Tibial nerve (tissue), 4 donors: Measurements from ENCODE around the gene CDH13. TPM values are rescaled to one million over a fixed set of nuclear protein-coding genes. Genes with fewer than 3 reads are reported as not detected.

ENCODE experiments used
- DNase-seq, 2 donors: peaks; one replicate each; pipeline ENCODE4 v3.0.0-alpha.2; 2019; ENCODE audit warnings: low spot score in 2 of 2
- H3K27ac ChIP-seq, 4 donors: fragments of 200-600 bp; sonication (generic) in 3 of 4; one replicate each; pipeline ENCODE4 v1.5.1; 2017 to 2019; ENCODE audit warnings: mild to moderate bottlenecking in 1 of 4
- H3K27me3 ChIP-seq, 2 donors: fragments of 200-600 bp; sonication (generic) in 1 of 2; one replicate each; pipeline versions ENCODE4 v1.5.1 to v1.6.0; 2017 to 2019
- H3K36me3 ChIP-seq, 3 donors: fragments of 200-600 bp; sonication (generic); one replicate each; pipeline ENCODE4 v1.5.1; 2018 to 2019
- H3K4me1 ChIP-seq, 4 donors: fragments of 200-600 bp; sonication (generic) in 3 of 4; one replicate each; pipeline ENCODE4 v1.5.1; 2017 to 2019
- H3K4me3 ChIP-seq, 4 donors: fragments of 200-600 bp; sonication (generic) in 3 of 4; one replicate each; pipeline ENCODE4 v1.5.1; 2017 to 2019; ENCODE audit warnings: mild to moderate bottlenecking in 1 of 4, moderate library complexity in 1 of 4
- H3K9me3 ChIP-seq, 4 donors: fragments of 200-600 bp; sonication (generic) in 3 of 4; one replicate each; pipeline ENCODE4 v1.5.1; 2017 to 2019
- CTCF ChIP-seq, 5 experiments: fragments of 200-600 bp in 3 of 5; fragments of 450-650 bp in 2 of 5; sonication (generic) in 3 of 5; IDR thresholded peaks; one replicate each; pipeline ENCODE4 v1.5.1; 2016 to 2019; ENCODE audit warnings: antibody characterized with exemption in 5 of 5, mild to moderate bottlenecking in 3 of 5, moderate library complexity in 2 of 5
- EP300 ChIP-seq, 2 donors: sonication (generic); formaldehyde crosslinking; IDR thresholded peaks; one replicate each; pipeline ENCODE4 v1.6.1; 2017; ENCODE audit warnings: antibody characterized with exemption in 2 of 2, mild to moderate bottlenecking in 1 of 2
- POLR2A ChIP-seq, 2 donors: fragments of 450-650 bp; IDR thresholded peaks; one replicate each; pipeline ENCODE4 v1.6.1; 2017; ENCODE audit warnings: antibody characterized with exemption in 2 of 2, mild to moderate bottlenecking in 2 of 2, moderate library complexity in 2 of 2
- WGBS, 2 donors: methylation state at CpG; one replicate each; pipeline ENCODE4 v1.1.5; 2018; 5-methylcytosine and 5-hydroxymethylcytosine counted together
- total RNA-seq, 4 donors: library from RNA; depleted of rRNA; stranded (reverse); fragments of >200 nt; gene quantifications; one replicate each; pipeline ENCODE4 v1.1.0, GENCODE V29; 2016

The CDH13 gene
- total RNA-seq, 4 donors from 2014 or later = 4.1 to 14.4 (median 5.8) TPM

GRCh38 chr16:82992786-82993185, 366.0 kb downstream of the CDH13 start:
- Histone ChIP-seq H3K36me3 (no peaks in the 10 kb centered on the region), H3K9me3 (no peaks in the 10 kb centered on the region), H3K27me3 (no peaks in the 10 kb centered on the region), H3K27ac (peak overlapping the region in 1 of 4 donors; percentile 6), H3K4me1 (peaks cover 0 to 15% (median 2%) of the 10 kb centered on the region in 4 donors), H3K4me3 (no peak overlapping the region)
- DNase-seq = no peak
- 85 to 93% methylated on average over 3 of the region's 3 CpGs for WGBS, 2 donors
- TF ChIP-seq POLR2A (IDR thresholded peaks at IDR 0.05) = no peak
- TF ChIP-seq EP300 (IDR thresholded peaks at IDR 0.05) = no peak
- TF ChIP-seq CTCF (IDR thresholded peaks at IDR 0.05) = no peak

- no peaks in the 10 kb centered on the region for H3K27me3 ChIP-seq
- no peaks in the 10 kb centered on the region for H3K9me3 ChIP-seq
- H3K27ac ChIP-seq = no peak overlapping the region
- no peak overlapping the region for H3K4me3 ChIP-seq
- 77 to 82% methylated on average over 5 of the region's 5 CpGs for whole genome bisulfite sequencing, 2 donors
- TF ChIP-seq CTCF (IDR thresholded peaks at IDR 0.05) = no peak
- TF ChIP-seq EP300 (IDR thresholded peaks at IDR 0.05) = no peak
- TF ChIP-seq POLR2A (IDR thresholded peaks at IDR 0.05) = no peak
- no peak for DNase-seq
- peaks cover 0 to 15% (median 2%) of the 10 kb centered on the region in 4 donors for H3K4me1 ChIP-seq
- no peaks in the 10 kb centered on the region for H3K36me3 ChIP-seq
These were observed 366.6 kb downstream of the CDH13 start for GRCh38 chr16:82993415-82993814.

- TF ChIP-seq POLR2A (IDR thresholded peaks at IDR 0.05) = no peak
- no peak for TF ChIP-seq EP300 (IDR thresholded peaks at IDR 0.05)
- no peak for TF ChIP-seq CTCF (IDR thresholded peaks at IDR 0.05)
- Histone ChIP-seq H3K27me3 (no peaks in the 10 kb centered on the region), H3K9me3 (no peaks in the 10 kb centered on the region), H3K36me3 (no peaks in the 10 kb centered on the region), H3K27ac (no peak overlapping the region), H3K4me3 (no peak overlapping the region), H3K4me1 (peaks cover 0 to 15% (median 2%) of the 10 kb centered on the region in 4 donors)
- 48 to 69% methylated on average over 4 of the region's 4 CpGs for WGBS, 2 donors
- DNase-seq = no peak
These were observed 367.2 kb downstream of the CDH13 start for GRCh38 chr16:82993926-82994325.

- DNase-seq = no peak
- WGBS, 2 donors = 56 to 58% methylated on average over 9 of the region's 9 CpGs
- peak overlapping the region in 2 of 4 donors; percentile 58 to 67 for H3K27ac ChIP-seq
- no peaks in the 10 kb centered on the region for H3K27me3 ChIP-seq
- H3K4me1 ChIP-seq = peaks cover 0 to 15% (median 2%) of the 10 kb centered on the region in 4 donors
- peak overlapping the region in 2 of 4 donors; percentile 12 to 13 for H3K4me3 ChIP-seq
- H3K9me3 ChIP-seq = no peaks in the 10 kb centered on the region
- H3K36me3 ChIP-seq = no peaks in the 10 kb centered on the region
- no peak for TF ChIP-seq POLR2A (IDR thresholded peaks at IDR 0.05)
- TF ChIP-seq EP300 (IDR thresholded peaks at IDR 0.05) = no peak
- TF ChIP-seq CTCF (IDR thresholded peaks at IDR 0.05) = no peak
These were observed 368.6 kb downstream of the CDH13 start for GRCh38 chr16:82995286-82995923.

GRCh38 chr16:82995924-82996441, 369.2 kb downstream of the CDH13 start:
- no peak for TF ChIP-seq POLR2A (IDR thresholded peaks at IDR 0.05)
- no peak for TF ChIP-seq CTCF (IDR thresholded peaks at IDR 0.05)
- TF ChIP-seq EP300 (IDR thresholded peaks at IDR 0.05) = peak in 1 of 2 donors; percentile 41
- Histone ChIP-seq H3K27ac (peak overlapping the region in 2 of 4 donors; percentile 58 to 67), H3K36me3 (no peaks in the 10 kb centered on the region), H3K9me3 (no peaks in the 10 kb centered on the region), H3K4me1 (peaks cover 0 to 15% (median 2%) of the 10 kb centered on the region in 4 donors), H3K4me3 (peak overlapping the region in 3 of 4 donors; percentile 12 to 19 (median 13)), H3K27me3 (no peaks in the 10 kb centered on the region)
- peak in 1 of 2 donors; percentile 16 for DNase-seq
- WGBS, 2 donors = 2 to 8% methylated on average over 5 of the region's 5 CpGs
